ENCODE results near the gene TRRAP.

Gene TRRAP

GRCh38 chr7:98982686-98983085, 104.4 kb downstream of the TRRAP start:
- DNase-seq (ENCODE audit: low read depth in 3 of 3, low spot score in 1 of 3) = no peak

- no peak for DNase-seq (ENCODE audit: low read depth in 3 of 3, low spot score in 1 of 3)
These were observed 105.8 kb downstream of the TRRAP start for GRCh38 chr7:98984126-98984525.

- DNase-seq (ENCODE audit: low read depth in 3 of 3, low spot score in 1 of 3) = no peak
These were observed 107.1 kb downstream of the TRRAP start for GRCh38 chr7:98985406-98985805.

GRCh38 chr7:98985945-98986344, 107.6 kb downstream of the TRRAP start:
- DNase-seq (ENCODE audit: low read depth in 3 of 3, low spot score in 1 of 3) = no peak

- no peak for DNase-seq (ENCODE audit: low read depth in 3 of 3, low spot score in 1 of 3)
These were observed 110.3 kb downstream of the TRRAP start for GRCh38 chr7:98988641-98989040.

- no peak for DNase-seq (ENCODE audit: low read depth in 3 of 3, low spot score in 1 of 3)
These were observed 112.0 kb downstream of the TRRAP start for GRCh38 chr7:98990356-98990755.

- DNase-seq (ENCODE audit: low read depth in 3 of 3, low spot score in 1 of 3) = no peak
These were observed 112.8 kb downstream of the TRRAP start for GRCh38 chr7:98991141-98991540.

GRCh38 chr7:98992076-98992475, 113.7 kb downstream of the TRRAP start:
- DNase-seq (ENCODE audit: low read depth in 3 of 3, low spot score in 1 of 3) = no peak

GRCh38 chr7:98993024-98993897, 114.9 kb downstream of the TRRAP start:
- no peak for DNase-seq (ENCODE audit: low read depth in 3 of 3, low spot score in 1 of 3)

- no peak for DNase-seq (ENCODE audit: low read depth in 3 of 3, low spot score in 1 of 3)
These were observed 116.0 kb downstream of the TRRAP start for GRCh38 chr7:98994046-98994944.

- DNase-seq (ENCODE audit: low read depth in 3 of 3, low spot score in 1 of 3) = no peak
These were observed 116.8 kb downstream of the TRRAP start for GRCh38 chr7:98995111-98995510.

GRCh38 chr7:98995523-98996149, 117.3 kb downstream of the TRRAP start:
- DNase-seq (ENCODE audit: low read depth in 3 of 3, low spot score in 1 of 3) = no peak

- DNase-seq (ENCODE audit: low read depth in 3 of 3, low spot score in 1 of 3) = no peak
These were observed 117.8 kb downstream of the TRRAP start for GRCh38 chr7:98996150-98996552.

GRCh38 chr7:98997846-98998245, 119.5 kb downstream of the TRRAP start:
- no peak for DNase-seq (ENCODE audit: low read depth in 3 of 3, low spot score in 1 of 3)

- DNase-seq (ENCODE audit: low read depth in 3 of 3, low spot score in 1 of 3) = no peak
These were observed 120.7 kb downstream of the TRRAP start for GRCh38 chr7:98998821-98999725.

- DNase-seq (ENCODE audit: low read depth in 3 of 3, low spot score in 1 of 3) = no peak
These were observed 122.0 kb downstream of the TRRAP start for GRCh38 chr7:99000196-99000903.

- DNase-seq (ENCODE audit: low read depth in 3 of 3, low spot score in 1 of 3) = no peak
These were observed 122.7 kb downstream of the TRRAP start for GRCh38 chr7:99000904-99001465.

GRCh38 chr7:99001482-99002147, 123.3 kb downstream of the TRRAP start:
- DNase-seq (ENCODE audit: low read depth in 3 of 3, low spot score in 1 of 3) = no peak
